ENCODE results near the gene DDX17.

- TF ChIP-seq PPARA (CRISPR knock-in tag; IDR thresholded peaks at IDR 0.05; ENCODE audit: borderline replicate concordance) (no peak), ZFP3 (CRISPR knock-in tag; IDR thresholded peaks at IDR 0.05) (no peak), GLIS3 (CRISPR knock-in tag; IDR thresholded peaks at IDR 0.05) (no peak), RARB (CRISPR knock-in tag; IDR thresholded peaks at IDR 0.05) (no peak)
- TF ChIP-seq, protein P1, sequence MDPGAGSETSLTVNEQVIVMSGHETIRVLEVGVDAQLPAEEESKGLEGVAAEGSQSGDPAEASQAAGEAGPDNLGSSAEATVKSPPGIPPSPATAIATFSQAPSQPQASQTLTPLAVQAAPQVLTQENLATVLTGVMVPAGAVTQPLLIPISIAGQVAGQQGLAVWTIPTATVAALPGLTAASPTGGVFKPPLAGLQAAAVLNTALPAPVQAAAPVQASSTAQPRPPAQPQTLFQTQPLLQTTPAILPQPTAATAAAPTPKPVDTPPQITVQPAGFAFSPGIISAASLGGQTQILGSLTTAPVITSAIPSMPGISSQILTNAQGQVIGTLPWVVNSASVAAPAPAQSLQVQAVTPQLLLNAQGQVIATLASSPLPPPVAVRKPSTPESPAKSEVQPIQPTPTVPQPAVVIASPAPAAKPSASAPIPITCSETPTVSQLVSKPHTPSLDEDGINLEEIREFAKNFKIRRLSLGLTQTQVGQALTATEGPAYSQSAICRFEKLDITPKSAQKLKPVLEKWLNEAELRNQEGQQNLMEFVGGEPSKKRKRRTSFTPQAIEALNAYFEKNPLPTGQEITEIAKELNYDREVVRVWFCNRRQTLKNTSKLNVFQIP (CRISPR knock-in tag; IDR thresholded peaks at IDR 0.05; ENCODE audit: borderline replicate concordance, low read depth), result no peak
Measured at GRCh38 chr22:38503021-38503420, 3.1 kb downstream of the DDX17 start.

Measured in SK-N-SH treated with all-trans-retinoic acid at 6 μM for 48 hours (cell line).